GOT3 (cell line): ENCODE measurements around the gene RNU1-2.
"Not testable (repeated sequence)": the region's sequence is repeated elsewhere in the genome, so short reads cannot be mapped to it uniquely, and the experiment has no call there.

Experiments used
- DNase-seq: peaks from one replicate; lab custom pipeline; 2025; ENCODE audit warnings: mixed read lengths; lab: John Stamatoyannopoulos, UW

Gene RNU1-2

DNA sequence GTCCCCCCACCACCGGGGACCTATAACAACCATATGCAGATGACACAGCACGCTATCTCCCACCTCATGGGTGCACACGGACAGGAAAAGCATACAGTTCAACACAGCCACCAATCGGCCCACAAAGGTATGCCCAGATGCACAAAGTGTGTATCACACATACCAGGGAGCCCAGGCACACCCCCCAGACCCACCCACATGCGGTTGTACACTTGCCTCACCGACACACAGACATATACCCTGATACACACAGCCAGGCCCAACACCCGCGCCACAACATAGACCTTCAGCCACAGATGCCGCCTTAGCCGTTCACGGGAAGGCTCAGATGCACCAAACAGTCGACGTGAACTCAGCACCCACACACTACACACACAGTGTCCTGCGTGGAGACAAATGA lies 31.5 kb downstream of the RNU1-2 start:
- DNase-seq: no peak

DNA sequence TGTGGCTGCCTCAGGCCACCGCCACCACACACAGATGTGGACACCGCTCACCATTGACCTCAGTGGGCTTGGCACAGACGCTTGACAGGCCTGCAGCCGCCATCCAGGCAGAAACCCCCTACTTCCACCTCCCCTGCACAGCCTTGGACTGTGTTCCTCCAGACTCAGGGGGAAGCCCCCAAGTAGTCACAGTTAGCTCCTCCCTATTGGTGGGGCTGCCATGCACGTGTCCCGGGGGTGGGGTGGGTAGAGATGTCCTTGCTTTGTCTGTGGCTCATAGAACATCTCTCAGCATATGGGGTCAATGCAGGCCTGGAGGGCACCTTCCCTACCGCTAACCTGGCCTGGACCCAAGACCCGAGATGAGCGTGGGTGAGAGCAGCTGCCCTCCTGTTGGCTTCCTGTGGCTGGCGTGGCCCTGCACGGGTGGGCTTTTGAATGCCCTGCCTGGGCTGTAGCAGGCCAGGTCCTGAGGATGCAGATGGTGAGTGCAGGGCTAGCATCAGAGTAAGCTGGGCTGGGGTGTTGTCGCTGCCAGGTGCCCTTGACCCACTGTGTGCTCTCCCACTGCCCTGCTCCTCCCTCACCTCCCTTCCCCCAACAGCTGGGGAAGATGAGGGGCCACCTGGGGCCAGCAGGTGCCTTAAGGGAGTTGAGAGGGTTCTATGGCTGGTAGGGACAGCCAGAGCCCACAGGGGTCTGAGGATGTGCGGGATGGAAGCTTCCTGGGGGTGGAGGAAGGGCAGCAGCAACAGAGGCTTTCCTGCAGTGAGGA lies 32.1 kb downstream of the RNU1-2 start:
- no peak for DNase-seq

GRCh38 chr1:16929146-16930041 lies 33.6 kb downstream of the RNU1-2 start:
- not testable (repeated sequence) for DNase-seq

DNA sequence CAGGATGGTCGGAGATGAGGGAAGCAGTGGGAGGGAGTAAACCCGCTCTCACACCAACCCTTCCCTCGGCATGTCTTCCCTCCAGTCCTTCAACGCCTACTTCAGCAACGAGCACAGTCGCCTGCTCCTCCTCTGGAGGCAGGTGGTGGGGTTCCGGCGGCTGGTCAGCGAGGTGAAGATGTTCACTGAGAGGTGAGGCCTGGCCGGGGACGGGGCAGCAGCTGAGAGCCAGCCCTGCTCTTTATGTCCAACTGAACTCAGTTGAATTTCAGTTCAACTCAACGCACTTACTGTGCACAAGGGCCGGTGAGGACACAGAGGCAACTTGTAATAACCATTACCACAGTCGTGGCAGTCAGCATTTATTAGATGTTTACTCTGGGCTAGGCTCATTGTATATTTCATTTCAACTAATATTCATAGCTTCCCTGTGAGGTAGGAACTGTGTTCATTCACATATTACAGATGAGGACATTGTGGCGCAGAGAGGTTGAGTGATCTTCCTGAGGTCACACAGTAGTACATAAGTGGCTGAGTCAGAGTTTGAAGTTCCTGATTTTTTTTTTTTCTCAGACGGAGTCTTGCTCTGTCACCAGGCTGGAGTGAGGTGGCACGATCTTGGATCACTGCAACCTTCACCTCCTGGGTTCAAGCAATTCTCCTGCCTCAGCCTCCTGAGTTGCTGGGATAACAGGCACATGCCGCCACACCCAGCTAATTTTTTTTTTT lies 35.6 kb downstream of the RNU1-2 start:
- DNase-seq: not testable (repeated sequence)

- not testable (repeated sequence) for DNase-seq
These were observed 38.2 kb downstream of the RNU1-2 start for GRCh38 chr1:16933945-16934344.

- not testable (repeated sequence) for DNase-seq
These were observed 40.8 kb downstream of the RNU1-2 start for GRCh38 chr1:16936580-16936979.

GRCh38 chr1:16938351-16939321 lies 42.9 kb downstream of the RNU1-2 start:
- no peak for DNase-seq

DNA sequence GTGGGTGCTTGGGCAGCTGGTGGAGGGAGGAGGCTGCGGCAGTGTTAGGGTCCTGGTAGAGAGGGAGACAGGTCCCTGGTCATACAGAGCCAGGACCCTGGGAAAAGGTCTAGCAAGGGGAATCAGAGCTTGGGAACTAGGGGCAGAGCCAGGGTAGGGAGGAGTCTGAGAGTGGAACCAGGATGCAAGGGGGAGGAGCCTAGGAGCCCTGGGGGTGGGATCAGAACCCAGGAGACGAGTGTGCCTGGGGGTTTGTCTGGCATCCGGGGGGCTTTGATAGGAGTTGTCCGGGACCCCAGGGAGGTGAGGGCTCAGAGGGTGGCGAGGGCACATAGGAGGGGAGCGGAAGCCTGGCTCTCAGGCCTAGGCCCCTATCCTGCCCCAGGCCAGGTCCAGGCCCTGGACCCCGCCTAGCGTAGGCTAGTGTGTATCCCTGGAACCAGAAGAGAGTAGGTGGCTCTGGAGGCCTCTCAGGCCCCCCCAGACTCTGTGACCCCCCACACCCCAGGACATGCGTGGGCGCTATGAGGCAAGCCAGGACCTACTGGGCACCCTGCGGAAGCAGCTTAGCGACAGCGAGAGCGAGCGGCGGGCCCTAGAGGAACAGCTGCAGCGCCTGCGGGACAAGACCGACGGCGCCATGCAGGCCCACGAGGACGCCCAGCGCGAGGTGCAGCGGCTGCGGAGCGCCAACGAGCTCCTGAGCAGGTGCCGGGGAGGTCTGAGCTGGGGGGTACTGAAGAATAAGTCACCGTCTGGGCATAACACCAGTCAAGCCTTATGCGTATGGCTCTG lies 43.8 kb downstream of the RNU1-2 start:
- not testable (repeated sequence) for DNase-seq

GRCh38 chr1:16944038-16944437 lies 48.3 kb downstream of the RNU1-2 start:
- DNase-seq: no peak

- DNase-seq: not testable (repeated sequence)
These were observed 49.7 kb downstream of the RNU1-2 start for GRCh38 chr1:16945512-16945911.
